Measurements from ENCODE around the gene IL17REL.
A peak's percentile ranks its signal among the peaks of the same experiment; 100 is the strongest.
"Not testable (repeated sequence)": the region's sequence is repeated elsewhere in the genome, so short reads cannot be mapped to it uniquely, and the experiment has no call there.

The IL17REL gene

DNA sequence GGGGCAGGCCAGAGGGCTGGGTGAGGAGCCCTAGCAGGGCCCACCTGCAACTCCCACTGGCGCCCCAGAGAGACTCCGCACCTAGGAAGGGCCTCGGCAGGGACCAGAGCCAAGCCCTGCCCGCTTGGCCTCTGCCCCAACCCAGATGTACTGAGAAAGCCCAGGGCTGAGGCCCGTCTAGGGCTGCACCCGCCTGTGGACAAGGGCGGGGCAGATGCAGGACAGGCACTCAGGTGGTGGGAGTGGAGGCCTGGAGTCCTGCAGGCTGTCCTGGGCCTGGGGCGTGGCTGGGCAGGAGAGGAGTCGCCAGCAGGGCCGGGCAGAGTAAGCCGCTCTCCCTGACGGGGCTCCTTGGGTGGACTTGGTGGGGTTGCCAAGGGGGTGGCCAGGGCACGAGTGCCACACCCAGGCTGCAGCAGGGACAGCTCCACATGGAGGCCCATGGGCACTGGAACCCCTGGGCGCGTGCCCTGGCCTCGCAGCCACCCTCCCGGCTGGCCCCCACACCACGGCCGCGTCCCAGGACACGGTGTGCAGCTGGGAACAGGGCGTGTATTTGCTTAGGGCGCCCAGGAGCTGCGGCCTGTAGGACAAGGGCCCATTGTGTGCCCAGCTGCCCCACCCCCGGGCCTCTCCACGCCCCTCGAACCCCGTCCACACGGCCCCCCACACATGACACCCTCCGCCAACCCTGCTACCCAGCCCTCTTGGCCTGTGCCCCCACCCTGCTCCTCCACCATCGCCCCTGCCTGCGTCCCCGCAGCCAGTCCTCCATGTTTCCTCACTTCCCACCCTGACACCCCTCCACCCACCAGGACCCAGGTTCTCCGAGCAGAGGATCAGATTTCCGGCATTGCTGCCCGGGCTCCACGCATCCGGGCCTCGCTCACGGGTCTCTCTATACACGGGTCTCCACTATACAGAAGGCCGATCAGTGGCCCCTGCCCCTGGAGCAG lies 63.3 kb downstream of the IL17REL start:
- no peaks in the 10 kb centered on the region for H3K9me3 Mint-ChIP-seq
- H3K4me1 Mint-ChIP-seq, result peaks cover 6% of the 10 kb centered on the region
- TF ChIP-seq CTCF (IDR thresholded peaks at IDR 0.05; ENCODE audit: unreplicated experiment in 3 of 3), result no peak
- H3K27me3 Mint-ChIP-seq (ENCODE audit: low read depth), result no peaks in the 10 kb centered on the region
- peak overlapping the region in 2 of 3 experiments; percentile 63 to 83 for H3K27ac Mint-ChIP-seq
- no peak overlapping the region for H3K4me3 Mint-ChIP-seq
- H3K36me3 Mint-ChIP-seq (ENCODE audit: low read depth), result no peaks in the 10 kb centered on the region

DNA sequence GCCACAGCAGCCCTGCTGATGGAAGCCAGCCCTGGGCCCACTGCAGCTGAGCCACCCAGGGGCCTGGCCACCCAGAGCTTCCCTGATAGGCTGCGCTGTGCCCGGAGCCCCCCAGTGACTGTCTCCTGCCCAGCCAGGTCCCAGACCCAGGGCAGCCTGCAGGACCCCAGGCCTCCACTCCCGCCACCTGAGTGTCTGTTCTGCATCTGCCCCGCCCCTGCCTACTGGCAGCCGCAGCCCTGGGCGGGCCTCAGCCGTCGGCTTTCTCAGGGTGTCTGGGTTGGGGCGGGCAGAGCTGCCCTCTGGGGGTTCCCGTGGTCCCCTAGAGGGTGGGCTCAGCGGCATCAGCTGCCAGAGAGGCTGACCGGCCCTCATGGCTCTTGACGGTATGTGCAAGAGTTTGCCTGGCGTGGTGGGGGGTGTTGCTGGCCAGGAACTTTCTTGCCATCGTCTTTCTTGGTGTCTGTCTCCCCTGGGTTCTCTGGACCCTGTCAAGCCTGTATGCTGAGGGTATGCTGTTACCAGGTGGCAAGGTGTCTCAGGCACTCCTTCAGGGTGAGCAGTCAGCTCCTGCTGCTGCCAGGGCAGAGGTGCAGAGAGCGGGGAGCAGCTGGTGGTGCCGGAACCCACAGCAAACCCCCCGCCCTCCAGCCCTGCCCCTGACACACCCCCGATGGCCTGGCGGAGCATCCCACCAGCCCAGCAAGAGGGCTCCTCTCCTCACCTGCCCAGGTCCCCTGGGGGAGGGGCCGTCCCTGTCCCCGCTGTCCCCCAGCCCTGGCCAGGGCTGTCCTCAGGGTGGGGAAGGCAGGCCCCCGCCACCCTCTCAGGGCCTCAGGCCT lies 64.2 kb downstream of the IL17REL start:
- H3K4me1 Mint-ChIP-seq, result peaks cover 6% of the 10 kb centered on the region
- TF ChIP-seq CTCF (IDR thresholded peaks at IDR 0.05; ENCODE audit: unreplicated experiment in 3 of 3), result no peak
- no peak overlapping the region for H3K4me3 Mint-ChIP-seq
- no peaks in the 10 kb centered on the region for H3K36me3 Mint-ChIP-seq (ENCODE audit: low read depth)
- H3K9me3 Mint-ChIP-seq, result no peaks in the 10 kb centered on the region
- H3K27ac Mint-ChIP-seq, result no peak overlapping the region
- no peaks in the 10 kb centered on the region for H3K27me3 Mint-ChIP-seq (ENCODE audit: low read depth)

GRCh38 chr22:49947296-49947622 lies 65.3 kb downstream of the IL17REL start:
- Mint-ChIP-seq H3K27ac (no peak overlapping the region), H3K4me1 (peaks cover 2% of the 10 kb centered on the region), H3K27me3 (ENCODE audit: low read depth) (no peaks in the 10 kb centered on the region), H3K9me3 (no peaks in the 10 kb centered on the region), H3K4me3 (no peak overlapping the region), H3K36me3 (ENCODE audit: low read depth) (no peaks in the 10 kb centered on the region)
- no peak for TF ChIP-seq CTCF (IDR thresholded peaks at IDR 0.05; ENCODE audit: unreplicated experiment in 3 of 3)

DNA sequence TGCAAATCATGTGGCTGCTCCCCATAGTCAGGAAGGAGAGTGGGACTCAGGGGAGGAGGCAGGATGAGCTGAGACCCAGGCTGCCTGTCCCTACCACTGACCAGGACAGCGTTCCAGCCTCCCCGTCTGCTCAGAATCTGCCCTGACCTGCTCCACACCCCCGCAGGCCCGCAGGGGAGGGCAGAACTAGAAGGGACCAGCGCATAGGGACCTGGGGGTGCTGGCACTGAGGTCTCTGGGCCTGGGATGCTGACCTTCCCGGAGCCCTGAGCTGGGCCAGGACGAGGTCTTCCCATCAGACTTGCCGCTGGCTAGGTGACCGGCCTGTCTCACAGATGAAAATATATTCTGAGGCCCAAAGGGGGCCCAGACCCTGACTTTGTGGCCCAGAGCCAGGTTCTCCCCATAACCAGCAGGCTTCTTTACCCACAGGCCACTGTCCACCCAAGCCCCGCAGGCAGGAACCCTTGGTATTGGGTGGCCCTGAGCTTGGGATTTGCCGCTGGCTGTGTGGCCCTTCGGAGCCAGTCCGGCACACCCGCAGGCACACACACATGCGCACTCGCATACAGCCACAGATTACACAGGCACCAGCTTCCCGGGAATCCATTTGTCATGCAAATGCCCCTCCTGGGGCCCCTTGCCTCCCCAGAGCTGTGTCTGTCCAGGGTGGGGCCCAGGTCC lies 65.8 kb downstream of the IL17REL start:
- Mint-ChIP-seq H3K27ac (no peak overlapping the region), H3K36me3 (ENCODE audit: low read depth) (no peaks in the 10 kb centered on the region), H3K4me1 (no peaks in the 10 kb centered on the region), H3K9me3 (no peaks in the 10 kb centered on the region), H3K27me3 (ENCODE audit: low read depth) (no peaks in the 10 kb centered on the region), H3K4me3 (no peak overlapping the region)
- TF ChIP-seq CTCF (IDR thresholded peaks at IDR 0.05; ENCODE audit: unreplicated experiment in 3 of 3), result no peak

DNA sequence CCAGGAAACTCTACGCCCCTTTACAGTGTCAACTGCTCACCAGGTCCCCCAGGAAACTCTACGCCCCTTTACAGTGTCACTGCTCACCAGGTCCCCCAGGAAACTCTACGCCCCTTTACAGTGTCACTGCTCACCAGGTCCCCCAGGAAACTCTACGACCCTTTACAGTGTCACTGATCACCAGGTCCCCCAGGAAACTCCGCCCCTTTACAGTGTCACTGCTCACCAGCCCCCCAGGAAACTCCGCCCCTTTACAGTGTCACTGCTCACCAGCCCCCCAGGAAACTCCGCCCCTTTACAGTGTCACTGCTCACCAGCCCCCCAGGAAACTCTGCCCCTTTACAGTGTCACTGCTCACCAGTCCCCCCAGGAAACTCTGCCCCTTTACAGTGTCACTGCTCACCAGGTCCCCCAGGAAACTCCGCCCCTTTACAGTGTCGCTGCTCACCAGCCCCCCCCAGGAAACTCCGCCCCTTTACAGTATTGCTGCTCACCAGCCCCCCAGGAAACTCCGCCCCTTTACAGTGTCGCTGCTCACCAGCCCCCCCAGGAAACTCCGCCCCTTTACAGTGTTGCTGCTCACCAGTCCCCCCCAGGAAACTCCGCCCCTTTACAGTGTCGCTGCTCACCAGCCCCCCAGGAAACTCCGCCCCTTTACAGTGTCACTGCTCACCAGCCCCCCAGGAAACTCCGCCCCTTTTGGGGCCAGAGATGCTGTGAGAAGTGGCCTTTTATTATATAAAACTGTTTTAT lies 67.3 kb downstream of the IL17REL start:
- H3K36me3 Mint-ChIP-seq (ENCODE audit: low read depth); H3K4me1 Mint-ChIP-seq; H3K27me3 Mint-ChIP-seq (ENCODE audit: low read depth); H3K9me3 Mint-ChIP-seq; H3K4me3 Mint-ChIP-seq: not testable (repeated sequence)
- H3K27ac Mint-ChIP-seq, result peak overlapping the region in 1 of 3 experiments; percentile 82
